ENCODE data around the gene PPP4R3B.
"Not testable (repeated sequence)": the region's sequence is repeated elsewhere in the genome, so short reads cannot be mapped to it uniquely, and the experiment has no call there.

PPP4R3B gene

GRCh38 chr2:55590810-55591440, 26.5 kb downstream of the PPP4R3B start:
- H3K27me3 Mint-ChIP-seq (ENCODE audit: low read depth) = no peaks in the 10 kb centered on the region

GRCh38 chr2:55585451-55586080, 31.9 kb downstream of the PPP4R3B start:
- Mint-ChIP-seq H3K36me3 (ENCODE audit: low read depth) (peaks cover 27% of the 10 kb centered on the region), H3K27me3 (ENCODE audit: low read depth) (no peaks in the 10 kb centered on the region), H3K27ac (no peak overlapping the region), H3K9me3 (no peaks in the 10 kb centered on the region), H3K4me1 (no peaks in the 10 kb centered on the region), H3K4me3 (no peak overlapping the region)
- no peak for TF ChIP-seq CTCF (IDR thresholded peaks at IDR 0.05; ENCODE audit: unreplicated experiment in 3 of 3)

More at GRCh38 chr2:55590810-55591440, 26.5 kb downstream of the PPP4R3B start:
- Mint-ChIP-seq H3K36me3 (ENCODE audit: low read depth) (peaks cover 15% of the 10 kb centered on the region), H3K9me3 (no peaks in the 10 kb centered on the region), H3K4me1 (no peaks in the 10 kb centered on the region), H3K4me3 (no peak overlapping the region), H3K27ac (no peak overlapping the region)
- no peak for TF ChIP-seq CTCF (IDR thresholded peaks at IDR 0.05; ENCODE audit: unreplicated experiment in 3 of 3)

- Mint-ChIP-seq H3K27ac (peak overlapping the region in 1 of 3 experiments; percentile 52), H3K36me3 (ENCODE audit: low read depth) (peaks cover 52% of the 10 kb centered on the region), H3K27me3 (ENCODE audit: low read depth) (no peaks in the 10 kb centered on the region), H3K4me1 (no peaks in the 10 kb centered on the region), H3K4me3 (no peak overlapping the region), H3K9me3 (no peaks in the 10 kb centered on the region)
- no peak for TF ChIP-seq CTCF (IDR thresholded peaks at IDR 0.05; ENCODE audit: unreplicated experiment in 3 of 3)
Measured at GRCh38 chr2:55581874-55582547, 35.4 kb downstream of the PPP4R3B start.

GRCh38 chr2:55581435-55581834, 36.0 kb downstream of the PPP4R3B start:
- H3K36me3 Mint-ChIP-seq (ENCODE audit: low read depth) = peaks cover 56% of the 10 kb centered on the region
- H3K4me1 Mint-ChIP-seq = no peaks in the 10 kb centered on the region
- H3K4me3 Mint-ChIP-seq = no peak overlapping the region
- H3K27me3 Mint-ChIP-seq (ENCODE audit: low read depth) = no peaks in the 10 kb centered on the region
- peak overlapping the region in 1 of 3 experiments; percentile 52 for H3K27ac Mint-ChIP-seq
- no peaks in the 10 kb centered on the region for H3K9me3 Mint-ChIP-seq
- TF ChIP-seq CTCF (IDR thresholded peaks at IDR 0.05; ENCODE audit: unreplicated experiment in 3 of 3) = peak in 1 of 3 experiments; percentile 14

GRCh38 chr2:55569002-55569401, 48.4 kb downstream of the PPP4R3B start:
- peaks cover 54% of the 10 kb centered on the region for H3K36me3 Mint-ChIP-seq (ENCODE audit: low read depth)
- not testable (repeated sequence) for H3K4me3 Mint-ChIP-seq; H3K27ac Mint-ChIP-seq; H3K9me3 Mint-ChIP-seq; H3K4me1 Mint-ChIP-seq; H3K27me3 Mint-ChIP-seq (ENCODE audit: low read depth)

- no peak for TF ChIP-seq CTCF (IDR thresholded peaks at IDR 0.05; ENCODE audit: unreplicated experiment in 3 of 3)
- H3K4me1 Mint-ChIP-seq = no peaks in the 10 kb centered on the region
- H3K36me3 Mint-ChIP-seq (ENCODE audit: low read depth) = peaks cover 56% of the 10 kb centered on the region
- H3K27ac Mint-ChIP-seq = no peak overlapping the region
- no peak overlapping the region for H3K4me3 Mint-ChIP-seq
- no peaks in the 10 kb centered on the region for H3K27me3 Mint-ChIP-seq (ENCODE audit: low read depth)
- peaks cover 6% of the 10 kb centered on the region for H3K9me3 Mint-ChIP-seq
Measured at GRCh38 chr2:55567298-55567697, 50.1 kb downstream of the PPP4R3B start.
